ENCODE measurements around the gene MGAT4C.
A peak's percentile ranks its signal among the peaks of the same experiment; 100 is the strongest.

Gene MGAT4C

DNA sequence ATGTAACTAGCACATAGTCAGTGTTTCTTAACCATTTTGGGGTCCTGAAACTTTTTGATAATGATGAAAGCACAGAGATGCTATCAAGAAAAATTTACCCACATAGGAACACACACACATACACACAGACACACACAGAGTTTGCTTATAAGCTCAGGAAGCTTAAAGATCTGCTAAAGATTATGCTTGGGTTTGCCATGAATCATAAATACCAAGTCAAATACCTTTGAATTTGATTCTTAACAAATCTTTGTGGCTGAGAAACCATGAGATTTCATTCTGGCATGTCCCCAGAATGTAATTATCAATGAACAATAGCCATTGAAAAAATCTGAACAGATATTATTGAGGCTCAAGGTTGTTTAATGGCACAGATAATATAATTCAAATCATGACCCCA is 292.9 kb downstream of the MGAT4C start:
- no peak for DNase-seq

DNA sequence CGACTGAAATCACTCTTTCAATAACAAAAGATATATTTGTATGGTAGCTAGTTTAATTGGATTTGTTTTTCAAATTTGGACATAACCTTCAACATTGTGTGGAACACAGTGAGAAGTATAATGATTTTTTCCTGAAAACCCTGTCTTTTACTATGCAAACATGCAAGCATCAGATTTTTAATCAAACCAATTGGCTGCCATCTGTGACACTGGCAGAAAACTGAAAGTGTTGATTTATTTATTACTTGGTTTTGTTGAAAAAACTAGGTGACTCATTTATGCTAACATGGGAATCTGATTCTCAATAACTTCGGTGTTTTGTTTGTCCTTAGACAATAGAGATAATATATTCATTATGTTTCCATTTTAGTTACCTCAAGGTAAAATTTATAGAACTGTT is 300.1 kb downstream of the MGAT4C start:
- no peak for DNase-seq

DNA sequence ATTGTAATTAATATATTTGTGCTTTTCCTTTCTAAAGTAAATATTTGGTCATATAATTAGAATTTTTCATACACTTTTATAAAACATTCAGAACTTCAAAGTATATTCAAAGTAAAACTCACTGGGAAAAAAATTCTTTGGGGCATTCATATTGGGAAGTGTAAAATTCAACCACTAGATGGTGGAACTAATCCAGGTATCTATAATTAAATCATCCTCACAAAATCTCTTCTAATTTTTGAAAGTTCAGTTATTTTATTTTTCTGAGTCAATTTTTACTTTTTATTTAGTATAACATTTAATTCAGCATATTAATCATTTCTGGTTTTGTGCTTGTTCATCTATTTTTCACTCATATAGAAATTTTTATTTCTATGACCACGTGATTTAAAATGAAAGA is 301.1 kb downstream of the MGAT4C start:
- no peak for DNase-seq

DNA sequence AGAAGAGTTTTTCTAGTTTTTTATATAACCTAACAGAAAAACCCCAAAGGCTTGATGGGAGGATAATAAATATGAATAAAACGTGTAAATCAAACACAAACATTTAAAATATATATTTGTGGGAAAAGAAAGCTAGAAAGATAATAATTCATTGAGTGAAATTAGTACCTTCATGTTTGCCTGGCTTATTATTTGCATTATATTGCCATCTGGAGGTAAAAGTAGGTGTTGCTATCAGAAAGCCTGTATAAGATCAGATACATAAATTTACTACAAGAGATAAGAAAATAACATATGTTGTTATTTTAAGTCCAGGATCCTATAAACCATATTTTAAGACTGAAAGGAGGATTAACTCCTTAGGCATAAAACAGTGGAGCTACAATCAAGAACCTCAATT is 304.4 kb downstream of the MGAT4C start:
- DNase-seq, result no peak

DNA sequence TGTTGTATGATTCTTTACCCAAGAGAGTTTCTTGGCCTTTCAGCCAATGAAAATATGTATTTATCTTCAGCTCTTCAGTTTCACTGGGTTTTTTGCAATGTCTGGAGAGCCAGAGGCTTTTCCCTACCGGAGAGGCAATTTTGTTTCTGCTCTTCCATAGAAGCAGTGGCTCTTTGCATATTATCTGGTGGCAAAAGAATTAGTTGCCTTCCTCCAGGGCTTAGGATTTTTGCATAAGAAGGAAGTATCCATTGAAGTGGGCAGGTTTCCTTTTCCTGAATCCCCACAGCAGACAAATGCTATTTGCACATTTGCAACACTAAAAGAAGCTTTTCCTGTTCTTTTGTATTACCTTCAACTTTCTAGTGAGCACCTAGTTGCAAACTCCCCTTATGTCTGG is 306.9 kb downstream of the MGAT4C start:
- DNase-seq, result no peak

DNA sequence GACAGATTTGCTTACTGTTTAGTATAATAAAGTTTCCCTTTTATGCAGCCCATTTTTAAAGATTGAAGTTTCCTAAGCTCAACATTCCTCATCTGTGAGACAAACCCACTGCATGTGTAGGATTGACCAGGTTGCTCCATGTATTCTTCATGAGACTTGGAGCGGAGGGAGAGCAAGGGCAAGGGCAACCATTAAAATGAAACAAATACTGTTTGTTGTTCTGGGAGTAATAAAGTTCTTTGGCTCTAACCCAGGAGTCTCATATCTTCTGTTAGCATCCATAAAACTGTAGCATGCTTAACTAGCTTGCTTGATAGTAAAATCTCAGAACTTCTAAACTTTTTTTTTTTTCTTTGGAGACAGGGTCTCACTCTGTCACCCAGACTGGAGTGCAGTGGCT is 307.9 kb downstream of the MGAT4C start:
- no peak for DNase-seq

DNA sequence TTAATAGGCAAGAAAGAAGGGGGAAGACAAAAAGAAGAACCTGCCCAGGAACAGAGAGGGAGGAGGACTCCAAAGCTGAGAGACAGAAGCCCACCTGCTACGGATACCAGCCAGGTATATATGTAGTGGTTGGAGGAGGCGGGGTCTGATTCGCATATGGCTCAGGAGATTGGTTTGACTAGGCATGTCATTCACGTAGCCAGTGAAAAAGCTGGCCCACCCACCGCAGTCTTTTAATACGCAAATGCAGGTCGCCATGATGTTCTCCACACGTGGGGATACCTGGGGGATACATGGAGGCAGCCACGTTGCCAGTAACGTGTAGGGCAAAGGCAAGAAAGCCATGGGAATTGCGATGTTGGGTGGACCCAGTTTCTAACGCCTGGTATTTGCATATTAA is 308.9 kb downstream of the MGAT4C start:
- DNase-seq, result no peak

DNA sequence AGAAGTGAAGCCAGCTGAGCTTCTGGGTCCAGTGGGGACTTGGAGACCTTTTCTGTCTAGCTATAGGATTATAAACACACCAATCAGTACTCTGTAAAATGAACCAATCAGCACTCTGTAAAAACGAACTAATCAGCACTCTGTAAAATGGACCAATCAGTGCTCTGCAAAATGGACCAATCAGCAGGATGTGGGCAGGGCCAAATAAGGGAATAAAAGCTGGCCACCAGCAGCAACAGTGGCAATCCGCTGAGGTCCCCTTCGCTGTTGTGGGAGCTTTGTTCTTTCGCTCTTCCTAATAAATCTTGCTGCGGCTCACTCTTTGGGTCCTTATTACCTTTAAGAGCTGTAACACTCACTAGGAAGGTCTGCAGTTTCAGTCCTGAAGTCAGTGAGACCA is 309.8 kb downstream of the MGAT4C start:
- no peak for DNase-seq

DNA sequence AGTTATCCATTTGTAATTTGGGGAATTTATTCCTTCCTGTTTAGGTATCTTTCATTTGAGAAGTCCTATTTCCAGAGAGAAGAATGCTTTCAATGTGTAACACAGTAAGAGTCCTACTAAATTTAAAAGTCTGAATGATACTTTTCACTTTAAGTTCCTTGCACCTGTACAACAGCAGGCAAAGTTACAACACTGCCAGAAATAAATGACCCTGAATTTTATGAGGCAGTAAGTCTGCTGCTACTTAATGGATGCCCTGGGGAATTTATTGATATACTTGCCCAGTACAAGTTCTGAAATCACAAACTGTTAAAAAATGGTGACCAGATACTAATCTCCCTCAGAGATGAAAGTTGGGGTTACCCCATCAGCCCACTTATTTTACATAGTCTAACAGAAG is 329.0 kb downstream of the MGAT4C start:
- no peak for DNase-seq

DNA sequence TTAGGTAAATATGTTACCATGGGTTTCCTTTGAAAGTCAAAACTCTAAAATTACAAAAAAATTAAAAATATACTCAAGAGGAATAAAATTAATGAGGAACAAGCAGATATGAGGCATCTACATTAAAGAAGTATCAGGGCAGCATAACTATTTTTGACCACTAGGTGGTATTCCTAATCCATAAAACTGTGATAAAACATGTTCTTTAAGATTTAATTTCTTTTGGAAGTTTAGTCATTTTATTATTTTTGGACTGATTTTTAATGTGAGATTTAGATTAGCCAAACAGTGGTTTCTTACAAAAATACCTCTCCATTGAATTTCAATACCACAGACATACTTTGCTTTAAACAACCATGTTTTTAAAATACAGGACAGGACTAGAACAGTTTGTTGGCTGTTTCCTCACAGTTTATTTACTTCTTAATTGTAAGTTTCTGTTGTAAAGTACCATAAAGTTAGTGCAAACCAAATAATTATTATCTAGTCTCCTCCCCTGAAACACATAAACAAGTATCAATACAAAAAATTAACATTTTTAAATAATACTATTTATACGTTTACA is 332.3 kb downstream of the MGAT4C start:
- no peak for DNase-seq

DNA sequence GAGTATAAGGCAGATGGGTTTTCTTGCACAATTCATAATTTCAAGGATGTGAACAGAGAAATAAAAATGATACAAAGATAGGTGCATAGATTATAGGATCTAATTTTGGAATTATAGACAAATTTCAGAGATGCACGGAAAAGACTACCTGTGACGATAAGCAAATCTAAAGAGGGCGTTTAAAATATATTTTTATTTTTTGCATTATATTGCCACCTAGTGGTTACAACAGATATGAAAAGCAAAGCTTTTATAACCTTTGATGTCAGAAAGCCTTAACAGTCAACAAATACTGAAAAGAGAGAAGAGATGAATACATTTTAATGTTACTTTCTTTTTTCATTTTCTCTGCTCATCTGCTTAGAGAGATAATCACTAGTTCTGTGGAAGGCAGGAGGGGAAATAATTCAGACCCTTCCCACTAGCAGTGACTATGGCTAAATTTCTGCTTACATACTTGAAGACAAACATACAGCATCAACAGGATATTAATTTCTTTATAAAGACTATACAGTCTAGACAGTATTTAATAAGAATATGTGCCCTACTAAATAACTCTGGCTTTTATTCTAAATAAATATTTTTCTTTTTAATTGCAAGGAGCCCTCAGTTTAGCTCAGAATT is 335.8 kb downstream of the MGAT4C start:
- DNase-seq, result peak; percentile 8
